Stimulated activated CD8-positive, alpha-beta memory T cell treated with anti-CD3 and anti-CD28 coated beads, Interleukin-7, amount 100 ng/mL, for 1 hour (primary cell): ENCODE results near the gene ZNFX1.
"Not testable (repeated sequence)": the region's sequence is repeated elsewhere in the genome, so short reads cannot be mapped to it uniquely, and the experiment has no call there.

Experiments
- DNase-seq, 2 donors: peaks; one replicate each; pipeline ENCODE4 v3.0.0-alpha.2; 2020; ENCODE audit warnings: low read depth in 2 of 2

ZNFX1 gene

GRCh38 chr20:49214571-49214970 lies 63.3 kb downstream of the ZNFX1 start:
- no peak for DNase-seq

GRCh38 chr20:49210757-49211110 lies 67.1 kb downstream of the ZNFX1 start:
- no peak for DNase-seq

- no peak for DNase-seq
Observed at GRCh38 chr20:49210101-49210756, 67.6 kb downstream of the ZNFX1 start.

- no peak for DNase-seq
Observed at GRCh38 chr20:49207076-49207475, 70.8 kb downstream of the ZNFX1 start.

GRCh38 chr20:49203746-49204145 lies 74.1 kb downstream of the ZNFX1 start:
- DNase-seq = no peak

DNA sequence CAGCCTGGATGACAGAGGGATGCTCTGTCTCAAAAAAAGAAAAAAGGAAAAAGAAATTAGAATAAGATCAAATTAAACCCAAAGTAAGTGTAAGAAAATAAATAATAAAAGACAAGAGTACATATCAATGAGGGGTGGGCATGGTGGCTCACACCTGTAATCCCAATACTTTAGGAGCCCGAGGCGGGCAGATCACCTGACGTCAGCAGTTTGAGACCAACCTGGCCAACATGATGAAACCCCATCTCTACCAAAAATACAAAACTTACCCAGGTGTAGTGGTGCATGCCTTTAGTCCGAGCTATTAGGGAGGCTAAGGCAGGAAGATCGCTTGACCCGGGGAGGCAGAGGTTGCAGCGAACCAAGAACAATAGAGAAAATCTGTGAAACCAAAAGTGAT lies 74.8 kb downstream of the ZNFX1 start:
- DNase-seq = no peak

DNA sequence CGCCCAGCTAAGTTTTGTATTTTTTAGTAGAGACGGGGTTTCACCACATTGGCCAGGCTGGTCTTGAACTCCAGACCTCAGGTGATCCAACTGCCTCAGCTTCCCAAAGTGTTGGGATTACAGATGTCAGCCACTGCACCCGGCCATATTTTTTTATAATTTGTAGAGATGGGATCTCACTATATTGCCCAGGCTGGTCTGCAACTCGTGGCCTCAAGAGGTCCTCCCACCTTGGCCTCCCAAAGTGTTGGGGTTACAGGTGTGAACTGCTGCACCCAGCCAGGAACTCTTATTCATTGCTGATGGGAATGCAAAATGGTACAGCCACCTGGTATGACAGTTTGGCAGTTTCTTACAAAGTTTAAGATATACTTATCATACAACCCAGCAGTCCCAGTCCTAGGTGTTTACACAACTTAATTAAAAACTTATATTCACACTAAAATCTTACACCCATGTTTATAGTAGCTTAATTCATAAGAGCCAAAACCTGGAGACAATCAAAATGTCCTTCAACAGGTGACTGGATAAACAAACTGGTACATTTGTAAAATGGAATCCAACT lies 78.0 kb downstream of the ZNFX1 start:
- DNase-seq = no peak

- not testable (repeated sequence) for DNase-seq
Observed at GRCh38 chr20:49192944-49193518, 84.8 kb downstream of the ZNFX1 start.
